Activated CD8-positive, alpha-beta memory T cell treated with anti-CD3 and anti-CD28 coated beads for 24 hours (primary cell): ENCODE measurements around the gene HS6ST3.

Experiments used
- DNase-seq: peaks from one replicate; pipeline ENCODE4 v3.0.0-alpha.2; 2020

Gene HS6ST3

DNA sequence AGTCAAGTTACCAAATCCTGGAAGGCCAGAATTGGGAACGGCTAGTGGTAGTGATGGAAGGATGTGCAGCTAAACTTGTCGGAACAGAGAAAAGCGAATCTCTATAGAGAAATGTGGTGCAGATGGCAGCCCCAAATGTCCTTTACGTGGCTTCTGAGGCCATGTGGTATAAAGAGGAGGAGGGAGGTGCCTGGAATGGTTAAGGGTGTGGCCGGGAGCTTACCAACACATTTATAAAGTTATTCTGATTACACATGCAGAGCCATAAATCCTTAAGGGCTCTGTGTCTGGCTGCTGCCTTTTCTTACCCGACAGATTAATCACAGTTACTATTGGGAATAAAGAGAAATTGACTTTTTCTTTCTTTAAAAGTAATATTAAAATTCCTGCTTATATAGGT, 714.3 kb downstream of the HS6ST3 start:
- DNase-seq, result no peak

DNA sequence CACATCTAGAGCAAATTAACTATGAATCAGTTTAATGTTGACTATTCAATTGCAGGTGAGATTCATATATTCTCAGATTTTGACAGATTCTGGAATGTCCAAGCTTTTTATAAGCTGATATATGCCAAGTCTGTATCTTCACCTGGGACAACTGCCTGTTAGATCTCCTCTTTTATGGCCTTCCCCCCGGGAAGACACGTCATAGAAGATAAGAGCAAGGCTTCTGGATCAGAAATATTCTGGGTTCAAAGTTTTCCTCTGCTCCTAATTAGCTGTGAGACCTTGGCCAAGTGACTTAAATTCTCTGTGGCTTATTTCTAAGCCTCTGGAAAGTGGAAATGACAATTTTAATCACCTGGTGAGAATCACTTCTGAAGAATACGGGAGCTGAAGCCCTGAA, 716.8 kb downstream of the HS6ST3 start:
- DNase-seq, result no peak

DNA sequence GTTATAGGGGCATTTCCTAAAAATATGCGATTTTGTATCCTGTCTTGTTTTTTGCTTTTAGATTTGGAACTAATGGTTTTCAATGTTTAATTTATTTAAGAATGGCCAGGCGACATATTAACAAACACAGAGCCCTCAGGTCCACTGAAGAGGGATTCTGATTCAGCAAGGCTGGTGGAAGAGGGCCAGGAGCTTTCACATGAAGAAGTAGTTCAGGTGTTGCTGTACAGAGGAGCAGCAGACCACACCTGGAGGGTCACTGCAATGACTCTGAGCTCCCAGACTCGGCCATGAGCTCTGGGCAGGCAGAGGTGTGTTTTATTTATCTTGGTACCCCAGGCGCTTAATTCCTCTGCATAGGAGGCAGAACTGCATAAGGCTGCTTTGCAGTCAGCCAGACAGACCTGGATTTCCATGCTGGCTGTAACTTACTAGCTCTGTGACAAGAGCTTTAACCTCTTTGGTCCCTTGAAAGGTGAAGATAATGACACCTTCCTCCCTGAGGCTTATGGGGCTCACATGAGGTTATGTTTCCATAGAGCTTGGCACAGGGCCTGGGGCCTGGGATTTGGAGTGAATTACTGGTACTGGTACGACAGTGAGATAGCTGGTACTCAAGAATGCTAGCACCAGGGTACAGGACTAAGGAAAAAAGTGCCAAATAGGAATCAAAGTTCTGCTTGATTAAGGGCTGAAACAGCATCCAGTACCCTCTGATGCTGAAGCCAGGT, 719.6 kb downstream of the HS6ST3 start:
- DNase-seq, result no peak

DNA sequence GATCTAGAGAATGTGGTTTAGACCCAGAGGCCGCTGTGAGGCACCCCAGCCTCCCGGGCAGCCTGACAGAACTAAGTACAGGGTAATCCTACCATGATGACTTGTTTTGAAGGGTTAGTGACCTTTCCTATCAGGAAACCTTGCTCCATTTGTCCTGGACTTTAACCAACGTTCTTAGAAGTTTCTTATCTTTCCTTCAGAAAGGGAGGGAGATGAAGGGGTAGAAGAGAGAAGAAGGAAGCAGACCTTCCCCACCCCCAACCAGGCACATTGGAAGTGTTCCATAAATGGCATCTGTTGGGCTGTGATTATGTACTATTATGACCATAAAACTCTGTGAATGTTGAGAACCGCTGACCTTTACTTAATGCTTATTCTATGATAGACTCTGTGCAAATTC, 720.2 kb downstream of the HS6ST3 start:
- no peak for DNase-seq

DNA sequence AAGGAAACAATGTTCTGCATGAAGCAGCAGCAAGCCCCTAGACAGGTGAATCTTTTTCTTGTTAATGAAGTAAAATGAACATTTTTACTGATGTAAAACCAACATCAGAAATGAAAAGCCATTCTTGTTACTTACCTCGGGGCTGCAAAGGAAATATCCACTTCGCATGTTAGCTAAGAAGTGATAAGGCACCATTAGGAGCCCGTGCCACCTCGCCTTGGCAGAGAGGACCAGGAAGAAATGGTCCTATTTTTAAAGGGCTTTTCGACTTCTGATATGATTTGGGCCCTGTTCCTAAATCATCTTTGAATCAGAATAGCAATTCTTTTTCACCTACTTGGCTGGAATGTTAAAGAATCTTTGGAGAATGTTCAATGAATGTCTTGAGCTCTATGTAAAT, 721.1 kb downstream of the HS6ST3 start:
- DNase-seq, result no peak

DNA sequence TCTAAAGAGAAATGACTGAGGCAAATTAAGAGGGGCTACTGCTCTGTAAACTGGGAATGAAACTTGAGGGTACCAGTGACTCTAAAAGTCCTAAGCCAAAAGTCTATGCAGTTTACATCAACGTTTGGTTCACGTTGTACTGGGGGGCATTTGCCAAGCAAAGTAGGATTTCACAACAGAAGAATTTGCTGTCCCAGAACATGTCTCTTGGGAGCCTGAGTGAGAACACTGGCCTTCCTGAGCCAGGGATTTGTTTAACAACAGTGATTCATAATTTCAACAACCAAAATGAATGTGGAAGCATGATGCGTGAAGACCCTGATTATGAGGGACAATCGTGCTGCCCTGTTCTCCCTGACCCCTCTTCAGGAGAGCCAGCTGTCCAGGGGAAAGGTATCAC, 726.4 kb downstream of the HS6ST3 start:
- no peak for DNase-seq

DNA sequence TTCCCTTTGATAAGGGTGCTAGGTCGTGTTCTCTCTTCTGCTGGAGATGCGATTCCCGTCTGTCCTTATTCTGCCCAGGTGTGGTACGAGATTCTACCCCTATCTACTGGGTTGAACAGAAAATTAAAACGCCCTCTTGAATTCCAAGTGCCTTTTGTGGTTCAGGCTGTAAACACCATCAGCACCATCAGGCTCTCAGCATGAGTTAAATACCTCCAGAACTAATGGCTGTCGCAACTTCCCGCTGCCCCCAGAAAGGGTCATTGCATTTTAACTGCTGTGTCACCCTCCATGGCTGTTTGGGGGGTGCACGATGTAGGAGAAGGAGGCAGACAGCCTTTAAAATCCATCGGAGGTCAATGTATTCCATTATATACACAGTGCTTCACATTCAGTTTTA, 727.0 kb downstream of the HS6ST3 start:
- DNase-seq, result no peak

DNA sequence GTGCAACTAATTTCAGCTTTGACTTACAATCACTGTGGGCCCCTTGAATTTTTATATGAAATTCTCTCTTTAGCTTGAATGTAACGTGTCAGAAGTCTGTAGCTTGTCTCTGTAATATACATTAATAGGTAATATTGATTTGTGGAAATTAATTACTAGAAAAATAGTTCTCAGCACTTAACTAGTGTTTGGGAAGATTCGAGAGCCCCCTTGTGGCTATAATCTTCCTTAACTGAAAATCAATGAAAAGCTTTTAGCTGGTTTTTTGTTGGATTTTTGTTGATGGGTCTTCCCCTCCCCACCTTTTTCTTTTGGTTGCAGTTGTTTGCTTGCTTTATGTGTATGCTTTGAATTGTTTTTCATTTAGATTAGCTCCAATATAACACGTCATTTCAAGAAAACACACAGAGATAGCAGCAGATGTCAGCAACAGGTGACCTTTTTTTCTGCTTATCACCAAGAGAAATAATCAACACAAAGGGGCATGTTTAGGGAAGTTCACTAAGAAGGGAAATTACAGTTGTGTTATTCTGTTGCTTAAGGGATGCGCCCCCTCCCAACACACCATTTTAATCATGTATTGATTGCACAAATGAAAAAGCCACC, 727.5 kb downstream of the HS6ST3 start:
- DNase-seq, result no peak

DNA sequence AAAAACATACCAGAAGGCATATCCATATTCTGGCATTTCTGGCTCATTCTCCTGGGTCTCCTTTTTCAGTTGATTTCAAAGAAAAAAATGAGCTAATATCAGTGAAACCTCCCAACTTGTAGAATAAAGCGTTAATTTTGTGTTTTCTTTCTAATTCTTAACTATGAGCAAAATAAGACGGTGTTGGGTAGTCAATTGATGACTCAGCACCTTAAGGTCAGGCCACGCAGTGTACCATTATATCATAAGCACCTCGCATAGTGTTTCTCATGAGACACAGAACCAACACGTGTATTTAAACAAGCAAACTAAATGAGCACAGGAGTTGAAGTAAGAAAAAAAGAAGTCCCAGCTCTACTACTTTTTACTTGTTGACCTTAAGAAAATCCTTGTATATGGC, 729.5 kb downstream of the HS6ST3 start:
- DNase-seq, result no peak

DNA sequence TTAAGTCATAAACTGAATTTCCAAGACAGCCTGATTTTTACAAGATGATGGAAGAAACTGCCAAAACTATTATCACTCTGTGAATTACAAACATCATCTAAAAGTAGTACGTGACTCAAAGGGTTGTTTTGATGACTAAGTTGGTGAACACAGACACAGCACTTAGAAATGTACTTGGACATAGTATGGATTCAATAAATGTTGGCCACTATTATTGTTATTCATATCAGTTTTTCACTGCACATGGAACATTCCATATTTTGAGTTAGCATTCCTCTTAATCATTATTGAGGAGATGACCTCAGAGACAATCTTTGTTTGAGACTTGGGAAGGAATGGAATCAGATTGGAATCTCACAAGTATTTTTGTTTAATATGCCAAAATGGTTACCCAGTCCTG, 731.5 kb downstream of the HS6ST3 start:
- DNase-seq, result no peak

DNA sequence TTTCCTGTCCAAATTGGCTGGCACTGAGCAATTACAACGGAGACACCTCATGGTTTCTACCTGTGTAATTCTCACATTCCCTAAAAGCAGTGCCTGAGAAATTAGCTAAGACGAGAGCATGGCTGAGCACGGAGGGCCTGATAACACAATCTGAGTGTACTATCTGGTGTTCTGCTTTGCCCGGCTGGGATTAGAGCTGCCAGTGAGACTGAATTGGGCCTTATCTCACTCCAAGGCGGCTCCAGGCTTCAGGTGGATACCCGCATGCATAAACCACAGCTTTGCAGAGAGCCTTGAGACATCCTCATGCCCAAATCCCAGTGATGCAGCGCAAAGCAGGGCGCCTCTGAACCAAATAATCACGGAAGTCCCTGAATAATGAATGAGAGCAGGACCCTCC, 732.1 kb downstream of the HS6ST3 start:
- DNase-seq, result no peak

DNA sequence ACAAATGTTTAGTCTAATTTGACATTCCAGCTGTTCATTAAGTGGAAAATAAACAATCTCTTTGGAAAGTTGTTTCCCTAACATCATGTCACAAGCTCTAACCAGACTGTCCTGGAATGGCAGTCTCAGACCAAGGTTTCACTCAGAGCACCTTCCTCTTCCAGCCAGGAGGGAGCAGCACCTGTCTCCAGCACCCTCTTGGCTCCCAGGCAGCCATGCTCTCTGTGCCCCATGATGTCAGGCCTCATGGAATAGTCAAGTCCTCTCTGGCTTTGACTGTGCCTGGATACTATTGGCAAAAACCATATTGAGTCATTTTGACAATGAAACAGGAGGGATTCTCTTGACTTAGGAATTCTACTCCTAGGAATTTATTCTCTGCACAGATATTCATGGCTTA, 733.0 kb downstream of the HS6ST3 start:
- no peak for DNase-seq

DNA sequence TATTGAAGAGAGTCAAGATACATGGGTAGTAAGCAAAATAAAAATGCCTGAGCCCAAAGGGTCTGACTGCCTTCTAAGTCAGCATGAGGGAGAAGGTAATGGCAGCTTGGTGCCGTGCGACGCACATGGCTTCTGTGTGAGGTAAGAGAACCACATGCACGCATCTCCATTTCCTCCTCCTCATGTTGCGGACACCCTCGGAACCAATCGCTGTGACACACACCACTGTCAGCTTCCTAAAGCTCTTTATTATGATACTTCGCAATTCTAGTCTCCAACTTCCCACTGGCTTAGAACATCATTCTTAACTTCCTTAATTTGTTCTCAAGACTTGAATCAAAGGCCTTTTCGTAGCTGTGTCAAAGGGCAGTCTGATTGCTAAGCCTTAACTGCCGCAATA, 734.2 kb downstream of the HS6ST3 start:
- no peak for DNase-seq

DNA sequence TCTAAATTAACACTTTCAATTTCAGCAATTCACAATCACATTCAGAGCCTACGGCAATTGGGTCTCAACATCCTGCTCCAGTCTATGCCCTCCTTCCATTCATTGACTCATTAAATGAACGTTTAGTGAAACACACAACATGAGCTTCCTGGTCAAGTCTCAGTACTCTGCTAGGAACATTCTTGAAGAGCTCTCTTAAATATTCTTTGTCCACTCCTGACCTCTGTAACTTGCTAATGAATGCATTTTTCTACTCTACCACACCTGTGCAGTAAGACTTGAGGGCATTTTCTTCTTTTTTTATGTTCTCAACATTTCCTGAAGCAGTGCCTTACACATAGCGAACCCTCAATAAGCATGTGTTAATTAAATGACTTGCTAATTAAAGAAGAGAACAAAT, 735.7 kb downstream of the HS6ST3 start:
- DNase-seq, result no peak

DNA sequence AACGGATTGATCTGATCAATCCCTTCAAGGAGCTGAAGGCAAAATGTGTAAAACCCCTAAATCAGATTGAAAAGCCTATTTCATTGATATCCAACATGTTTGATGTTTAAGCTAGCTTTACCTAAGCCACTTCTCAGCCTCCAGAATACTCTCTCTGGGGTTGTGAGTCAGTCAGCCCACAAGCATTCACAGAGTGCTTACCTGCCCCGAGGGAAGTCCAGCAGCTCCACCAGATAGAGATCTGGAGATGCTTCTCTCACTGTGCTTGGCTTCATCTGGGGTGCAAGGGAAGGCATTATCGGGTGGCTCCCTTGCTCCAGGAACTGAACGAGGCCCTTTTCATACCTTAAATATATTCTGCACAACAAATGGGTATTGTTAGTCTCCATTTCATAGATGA, 744.7 kb downstream of the HS6ST3 start:
- DNase-seq, result no peak

DNA sequence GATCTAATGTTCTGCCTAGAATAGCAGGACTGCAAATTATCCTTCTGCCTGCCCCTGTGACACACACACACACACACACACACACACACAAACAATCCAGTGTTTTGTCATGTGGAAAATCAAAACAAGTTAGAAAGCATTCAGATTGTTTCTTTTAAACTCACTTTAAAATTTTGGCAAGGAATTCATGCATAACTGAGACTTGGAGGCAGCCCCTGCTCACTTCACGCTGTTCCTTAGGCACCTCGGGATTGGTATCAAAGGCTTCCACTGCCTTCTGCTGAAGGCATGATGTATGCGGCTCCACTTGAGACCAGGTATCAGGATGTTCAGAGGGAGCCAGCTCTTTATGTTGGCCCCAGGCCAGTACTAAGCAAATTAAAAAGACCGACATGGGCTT, 745.6 kb downstream of the HS6ST3 start:
- DNase-seq, result no peak

DNA sequence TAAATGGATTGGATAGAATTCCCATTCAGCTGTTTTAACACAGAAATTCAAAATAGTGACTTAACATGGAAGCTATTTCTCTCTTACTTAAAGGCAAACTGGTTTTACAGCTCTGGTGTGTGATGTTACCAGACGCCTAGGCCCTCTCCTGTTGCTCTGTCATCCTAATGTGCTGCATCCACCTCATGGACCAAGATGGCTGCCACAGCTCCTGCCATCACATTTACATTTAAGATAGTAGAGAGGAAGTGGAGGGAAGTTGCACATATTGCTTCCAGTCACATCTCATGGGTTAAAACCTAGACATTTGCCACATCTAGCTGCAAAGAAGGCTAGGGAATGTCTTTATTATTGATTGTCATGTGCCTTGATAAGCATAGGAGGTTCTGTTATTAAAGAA, 746.8 kb downstream of the HS6ST3 start:
- no peak for DNase-seq

DNA sequence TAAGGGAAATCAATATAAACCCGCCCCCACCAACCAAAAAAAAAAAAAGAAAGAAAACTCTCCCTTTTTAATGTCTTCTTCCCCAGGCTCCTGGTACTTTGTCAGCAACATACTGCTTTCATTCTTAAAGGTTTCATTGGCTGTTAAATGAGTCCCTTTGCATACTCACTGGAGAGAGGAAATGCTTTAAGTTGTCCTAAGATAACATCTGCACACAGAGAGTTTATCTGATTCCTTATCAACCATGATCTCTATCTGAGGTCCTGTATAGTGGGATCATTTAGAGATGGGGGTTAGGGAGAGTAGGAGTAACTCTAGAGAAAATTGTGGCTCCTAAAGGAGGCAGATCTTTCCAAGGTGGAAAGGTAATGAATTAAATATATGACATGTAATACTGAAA, 747.9 kb downstream of the HS6ST3 start:
- DNase-seq, result no peak

DNA sequence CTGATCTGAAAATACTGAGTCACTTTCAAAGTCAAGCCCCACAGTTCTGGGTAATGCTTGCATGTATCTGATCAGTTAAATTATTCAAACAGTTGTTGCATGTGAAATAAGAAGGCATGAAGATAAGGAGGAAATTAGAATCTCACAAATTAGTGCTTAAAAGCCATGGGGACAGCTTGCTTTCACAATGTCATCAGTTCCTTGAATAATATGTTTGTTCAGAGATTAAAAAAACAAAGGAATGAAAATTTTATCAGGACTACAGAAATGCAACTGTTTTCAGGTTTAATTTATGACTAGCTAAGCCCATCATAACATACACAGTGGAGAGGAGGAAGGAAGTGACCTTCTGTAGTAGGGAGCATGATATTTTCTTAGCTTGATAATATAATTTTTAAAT, 754.3 kb downstream of the HS6ST3 start:
- DNase-seq, result no peak

DNA sequence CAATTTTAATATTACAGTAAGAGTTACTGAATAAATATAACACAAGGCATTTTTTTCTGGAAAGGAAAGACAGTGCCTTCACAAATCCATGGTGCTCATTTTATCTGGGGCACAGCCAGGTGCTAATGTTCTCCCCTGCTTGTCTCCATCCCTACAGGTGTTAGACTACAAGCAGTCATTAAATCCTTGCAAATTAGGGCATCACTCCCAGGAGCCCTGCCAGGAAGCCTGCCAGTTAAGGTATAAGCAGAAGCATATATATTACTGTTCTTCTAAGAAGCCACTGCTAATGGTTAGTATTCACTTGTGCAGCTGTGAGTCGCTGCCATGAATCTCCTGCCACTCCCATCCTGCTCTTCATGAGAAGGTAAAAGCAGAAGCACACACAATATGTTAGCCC, 754.7 kb downstream of the HS6ST3 start:
- no peak for DNase-seq

DNA sequence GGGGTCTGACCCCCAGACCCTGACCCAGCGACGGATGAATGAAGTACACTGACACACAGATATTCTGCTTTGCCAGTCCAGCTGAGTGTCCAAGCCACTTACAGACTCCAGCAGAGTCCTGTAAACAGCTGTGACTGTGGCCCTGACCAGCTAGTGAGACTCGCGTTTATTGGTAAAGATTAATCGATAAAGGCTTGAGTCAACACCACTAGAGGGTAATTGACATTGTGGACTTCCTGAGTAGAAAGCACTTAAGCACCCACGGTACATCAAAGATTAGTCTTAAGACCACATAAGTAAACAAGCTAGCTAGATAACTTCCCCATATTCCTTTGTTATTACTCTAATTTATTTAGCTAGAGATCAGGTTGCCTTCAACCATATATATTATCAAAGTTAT, 758.4 kb downstream of the HS6ST3 start:
- no peak for DNase-seq

DNA sequence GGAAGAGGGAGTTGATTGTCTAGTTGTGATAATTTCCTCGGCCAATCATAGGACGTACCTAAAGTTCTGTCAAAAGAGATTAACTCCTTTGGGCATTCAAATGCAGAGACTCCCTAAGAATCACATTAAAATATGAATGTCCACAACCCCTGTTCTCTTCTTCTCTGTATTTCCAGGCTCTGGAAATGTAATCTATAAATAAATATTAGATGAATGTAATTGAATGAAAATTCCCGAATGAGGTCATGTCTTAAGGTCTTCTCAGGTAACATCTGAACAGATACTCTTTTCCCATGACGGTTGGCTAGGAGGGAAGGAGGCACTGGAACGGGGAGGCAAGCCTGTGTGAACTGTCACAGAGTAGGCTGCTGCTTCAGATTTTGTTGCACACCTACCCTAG, 759.2 kb downstream of the HS6ST3 start:
- no peak for DNase-seq

DNA sequence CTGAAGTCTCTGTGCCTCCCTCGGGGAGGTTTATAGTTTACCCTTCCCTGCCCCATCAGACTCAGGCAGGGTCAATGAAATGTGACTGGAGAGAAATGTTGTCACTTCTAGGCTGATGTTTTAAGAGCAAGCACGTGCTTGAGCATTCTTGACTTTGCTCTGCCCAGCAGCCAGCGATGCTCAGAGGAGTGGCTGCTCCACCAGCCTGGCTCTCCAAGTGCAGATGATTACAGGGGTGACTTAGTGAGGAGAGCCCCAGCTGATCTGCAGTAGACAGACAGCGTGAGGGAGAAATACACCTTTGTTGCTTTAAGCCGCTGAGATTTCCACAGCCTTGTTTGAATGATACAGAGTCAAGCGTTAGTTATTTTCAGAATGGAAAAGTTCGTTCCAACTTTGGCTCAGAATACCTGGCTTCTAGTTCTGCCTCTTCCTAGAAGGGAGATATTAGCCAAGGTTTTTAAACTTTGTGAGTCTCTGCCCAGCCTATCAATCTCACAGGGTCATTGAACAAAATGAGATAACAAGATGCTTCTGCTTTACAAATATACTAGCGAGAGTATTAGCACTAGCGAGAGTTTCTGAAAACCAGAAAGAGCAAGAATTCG, 760.7 kb downstream of the HS6ST3 start:
- DNase-seq, result no peak

DNA sequence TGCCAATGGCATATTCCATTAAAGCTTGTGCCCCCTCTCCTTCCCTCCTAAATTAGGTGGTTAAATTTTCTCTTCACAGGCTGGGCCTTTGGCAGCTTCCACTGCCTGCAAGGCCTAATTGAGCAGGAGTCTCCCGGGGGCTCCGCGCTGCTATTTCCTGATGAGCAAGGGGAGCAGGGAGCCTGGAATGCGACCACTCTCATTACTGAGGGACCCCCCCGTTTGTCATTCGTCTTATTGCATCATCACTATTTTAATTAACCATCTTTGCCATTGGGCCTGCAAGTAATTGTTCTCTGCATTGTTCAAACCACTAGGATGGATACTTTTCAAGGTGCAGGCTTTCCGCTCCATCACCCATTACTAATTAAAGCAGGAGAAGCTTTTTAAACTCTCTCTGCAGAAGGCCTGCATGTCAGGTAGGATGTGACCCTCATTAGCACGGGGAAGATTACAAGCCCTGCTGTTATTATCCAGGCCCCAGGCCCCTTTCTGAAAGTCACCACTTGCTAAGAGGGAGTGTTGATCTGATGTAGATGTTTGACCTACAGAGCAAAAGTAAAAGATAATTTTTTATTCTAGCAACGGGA, 762.0 kb downstream of the HS6ST3 start:
- no peak for DNase-seq
